Effector memory CD8-positive, alpha-beta T cell (primary cell): ENCODE measurements around the gene CD47.
A peak's percentile ranks its signal among the peaks of the same experiment; 100 is the strongest.

Source experiments
- ATAC-seq: fragments of 150-1000 bp; cut with Tn5 transposase; replicated peaks from 2 replicates; pipeline ENCODE4 v1.10.0; 2021; ENCODE audit warnings: mild to moderate bottlenecking, moderate library complexity
- DNase-seq, 3 experiments: peaks; one replicate each; pipeline ENCODE4 v3.0.0; 2021
- H3K27ac Mint-ChIP-seq, 2 donors: one replicate each; pipeline ENCODE4 v1.8.0; 2022; ENCODE audit warnings: mild to moderate bottlenecking in 2 of 2, mixed read lengths in 2 of 2, moderate library complexity in 2 of 2
- H3K27me3 Mint-ChIP-seq, 2 donors: one replicate each; pipeline ENCODE4 v1.8.0; 2022; ENCODE audit warnings: mixed read lengths in 2 of 2
- H3K36me3 Mint-ChIP-seq: one replicate; pipeline ENCODE4 v1.8.0; 2022; ENCODE audit warnings: mild to moderate bottlenecking, moderate library complexity, mixed read lengths; ENCODE audit not compliant: insufficient read depth
- H3K4me1 Mint-ChIP-seq, 2 donors: one replicate each; pipeline ENCODE4 v1.8.0; 2022; ENCODE audit warnings: low read depth in 2 of 2, mixed read lengths in 2 of 2
- H3K4me3 Mint-ChIP-seq, 2 donors: one replicate each; pipeline ENCODE4 v1.8.0; 2022; ENCODE audit warnings: mild to moderate bottlenecking in 2 of 2, mixed read lengths in 2 of 2, moderate library complexity in 2 of 2
- H3K9me3 Mint-ChIP-seq, 2 donors: one replicate each; pipeline ENCODE4 v1.8.0; 2022; ENCODE audit warnings: mixed read lengths in 2 of 2
- total RNA-seq, 9 experiments: gene quantifications; one replicate each; lab custom pipeline; 2026; lab: John Stamatoyannopoulos, UW

CD47 gene
- 172 to 466 (median 349) reads per million in 9 experiments for total RNA-seq

GRCh38 chr3:108090701-108091497, at the start of gene CD47:
Gene CD47 (minus strand): TSS chr3:108091031. CDS start chr3:108090908, 123 bp downstream.
- Mint-ChIP-seq H3K36me3 (peaks cover 27% of the 10 kb centered on the region), H3K4me3 (no peak within 1 kb of the TSS), H3K27ac (peak within 1 kb of the TSS; percentile 99), H3K4me1 (peaks cover 22% of the 10 kb centered on the region in 2 donors), H3K9me3 (peaks cover 0 to 2% of the 10 kb centered on the region in 2 donors), H3K27me3 (no peaks in the 10 kb centered on the region)
- ATAC-seq (peak; percentile 75), DNase-seq (peak; percentile 96 to 97 (median 96))

DNA sequence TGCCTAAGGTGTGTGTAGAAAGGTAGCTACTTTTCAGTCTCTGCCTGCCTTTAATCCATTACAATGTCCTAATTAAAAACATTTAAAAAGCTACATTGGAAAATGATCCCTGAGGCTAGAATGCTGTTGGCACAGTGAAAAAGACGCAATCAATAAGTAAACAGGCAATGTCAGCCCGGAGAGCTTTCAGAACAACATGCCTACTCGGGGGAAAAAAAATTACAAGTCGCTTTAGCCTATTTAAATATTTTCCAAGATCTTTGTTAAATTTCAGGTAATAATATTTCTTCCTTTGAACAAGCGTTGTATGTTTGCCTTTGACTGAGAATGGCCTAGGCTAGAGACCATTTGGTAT, 46.6 kb upstream of the CD47 start:
- DNase-seq (no peak), ATAC-seq (no peak)
- H3K4me3 Mint-ChIP-seq: no peak overlapping the region

GRCh38 chr3:108136561-108137459, 46.0 kb upstream of the CD47 start:
- no peak for ATAC-seq
- no peak overlapping the region for H3K27ac Mint-ChIP-seq
- peaks cover 19 to 40% of the 10 kb centered on the region in 2 donors for H3K4me1 Mint-ChIP-seq
- no peak for DNase-seq
- no peaks in the 10 kb centered on the region for H3K9me3 Mint-ChIP-seq
- peaks cover 10% of the 10 kb centered on the region for H3K36me3 Mint-ChIP-seq
- H3K4me3 Mint-ChIP-seq: no peak overlapping the region
- no peaks in the 10 kb centered on the region for H3K27me3 Mint-ChIP-seq

More for the DNA sequence above, 46.6 kb upstream of the CD47 start:
- Mint-ChIP-seq H3K4me1 (peaks cover 17 to 36% of the 10 kb centered on the region in 2 donors), H3K36me3 (peaks cover 10% of the 10 kb centered on the region), H3K9me3 (no peaks in the 10 kb centered on the region), H3K27ac (no peak overlapping the region), H3K27me3 (no peaks in the 10 kb centered on the region)

- Mint-ChIP-seq H3K27me3 (no peaks in the 10 kb centered on the region), H3K36me3 (peaks cover 7% of the 10 kb centered on the region), H3K4me3 (peak overlapping the region; percentile 58 to 76), H3K27ac (peak overlapping the region; percentile 41 to 92), H3K9me3 (no peaks in the 10 kb centered on the region), H3K4me1 (peaks cover 23 to 60% of the 10 kb centered on the region in 2 donors)
- peak; percentile 56 for ATAC-seq
- no peak for DNase-seq
Measured at GRCh38 chr3:108134555-108134880, 43.7 kb upstream of the CD47 start.

DNA sequence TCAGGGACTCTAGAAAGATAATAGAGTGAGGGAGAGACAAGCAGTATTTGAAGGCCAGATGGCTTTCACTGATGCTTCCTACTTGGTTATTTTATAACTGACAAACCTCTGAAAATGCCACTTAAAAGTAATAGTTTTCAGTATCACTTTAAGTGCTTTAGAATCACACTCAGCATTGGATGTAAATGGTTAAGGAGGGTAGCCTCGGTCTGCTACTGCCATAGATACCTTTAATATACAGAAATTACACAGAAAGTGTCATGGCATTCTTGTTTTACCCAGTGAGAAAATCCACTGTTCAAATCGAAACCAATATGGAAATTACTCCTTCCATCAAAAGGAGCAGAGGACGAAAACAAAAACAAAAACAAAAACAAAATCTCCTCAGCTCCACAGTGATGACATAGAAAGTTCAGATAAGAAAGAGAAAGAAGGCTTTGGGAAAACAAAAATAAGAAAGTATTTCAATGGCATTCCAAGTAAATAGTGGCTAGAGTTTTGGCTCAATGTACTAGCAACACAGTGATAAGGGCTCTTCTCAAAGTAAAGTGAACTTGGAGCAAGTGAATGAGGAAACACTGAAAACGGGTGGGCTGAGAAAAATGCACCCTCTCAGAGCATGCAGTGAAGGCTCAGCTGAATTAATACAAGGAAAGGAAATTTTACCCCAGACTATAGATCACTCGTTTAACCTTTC, 43.2 kb upstream of the CD47 start:
- no peak for DNase-seq
- peaks cover 22 to 60% of the 10 kb centered on the region in 2 donors for H3K4me1 Mint-ChIP-seq
- no peaks in the 10 kb centered on the region for H3K27me3 Mint-ChIP-seq
- peaks cover 4% of the 10 kb centered on the region for H3K36me3 Mint-ChIP-seq
- peak overlapping the region; percentile 41 to 92 for H3K27ac Mint-ChIP-seq
- H3K4me3 Mint-ChIP-seq: peak overlapping the region; percentile 58 to 76
- ATAC-seq: peak; percentile 41
- no peaks in the 10 kb centered on the region for H3K9me3 Mint-ChIP-seq

- Mint-ChIP-seq H3K36me3 (peaks cover 4% of the 10 kb centered on the region), H3K4me3 (peak overlapping the region; percentile 58 to 76), H3K9me3 (peaks cover 0 to 7% of the 10 kb centered on the region in 2 donors), H3K27ac (peak overlapping the region; percentile 41 to 92), H3K27me3 (no peaks in the 10 kb centered on the region), H3K4me1 (peaks cover 31 to 68% of the 10 kb centered on the region in 2 donors)
- DNase-seq: no peak
- ATAC-seq: no peak
Measured at GRCh38 chr3:108133048-108133369, 42.2 kb upstream of the CD47 start.

DNA sequence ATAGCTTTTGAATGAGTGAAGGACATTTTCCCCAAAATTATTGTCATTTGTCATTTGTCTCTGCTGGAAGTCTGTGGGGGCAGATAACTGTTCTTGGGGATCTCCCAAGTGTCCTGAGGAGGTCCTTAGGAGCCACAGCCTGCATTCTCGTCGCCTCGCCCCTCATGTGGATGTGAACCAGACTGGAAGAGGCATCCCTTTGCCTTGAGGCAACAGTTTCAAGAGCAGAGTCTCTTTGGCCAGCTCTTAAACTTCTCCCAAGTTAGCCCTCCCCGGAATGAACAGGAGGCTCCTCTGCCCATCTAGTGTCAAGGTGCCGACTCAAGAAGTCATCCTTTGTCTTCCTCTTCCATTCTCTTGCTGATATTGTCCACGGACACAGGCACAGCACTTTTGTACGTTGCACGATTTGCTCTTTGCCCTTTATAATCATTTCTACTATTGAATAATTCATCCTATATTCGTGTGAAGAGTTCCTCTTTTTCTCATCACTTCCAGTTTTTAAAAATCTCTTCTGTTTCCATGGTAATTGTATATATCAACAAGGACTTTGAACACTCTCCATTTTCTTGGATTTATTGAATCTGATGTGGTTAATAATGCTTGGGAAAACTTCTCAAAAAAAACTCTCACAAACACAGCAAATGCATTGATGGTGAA, 40.8 kb upstream of the CD47 start:
- Mint-ChIP-seq H3K4me1 (peaks cover 35 to 77% of the 10 kb centered on the region in 2 donors), H3K4me3 (no peak overlapping the region), H3K9me3 (peaks cover 0 to 7% of the 10 kb centered on the region in 2 donors), H3K36me3 (peaks cover 2% of the 10 kb centered on the region), H3K27me3 (no peaks in the 10 kb centered on the region), H3K27ac (peak overlapping the region in 1 of 2 donors; percentile 15)
- ATAC-seq (no peak), DNase-seq (no peak)

DNA sequence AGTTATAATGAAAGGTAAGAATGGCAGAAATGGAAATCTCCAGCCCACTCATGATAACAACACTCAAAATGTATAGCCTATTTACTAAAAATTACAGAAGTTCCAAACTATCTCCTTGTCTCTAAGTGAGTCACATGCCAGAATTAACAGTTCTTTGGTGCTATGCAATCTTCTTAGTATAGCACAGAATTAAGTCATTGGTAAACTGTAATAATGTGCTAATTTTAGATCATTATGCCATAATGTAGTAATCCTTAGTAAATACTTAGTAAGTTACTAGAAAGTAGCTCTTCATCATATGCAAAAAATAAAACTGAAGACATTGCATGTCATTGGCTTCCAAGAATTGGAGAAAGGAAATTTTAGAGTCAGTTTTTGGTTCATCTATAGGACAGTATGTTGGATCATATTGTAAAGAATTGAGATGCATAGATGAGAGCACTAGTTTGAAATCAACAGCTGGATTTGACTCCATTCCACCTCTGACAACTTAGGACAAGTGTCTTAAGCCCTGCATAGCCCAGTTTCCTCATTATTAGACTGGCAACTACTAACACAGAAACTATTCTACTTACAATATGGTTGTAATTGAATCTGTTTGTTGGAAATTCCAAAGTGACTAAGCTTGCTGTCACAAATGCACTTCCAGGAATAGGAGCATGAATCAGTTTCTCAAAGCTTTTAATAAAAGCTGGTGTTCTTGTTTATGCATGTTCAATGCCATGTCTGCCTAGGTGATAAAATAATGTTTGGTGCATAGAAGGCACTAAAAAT, 40.1 kb upstream of the CD47 start:
- Mint-ChIP-seq H3K4me1 (peaks cover 40 to 80% of the 10 kb centered on the region in 2 donors), H3K4me3 (no peak overlapping the region), H3K27me3 (no peaks in the 10 kb centered on the region), H3K9me3 (peaks cover 0 to 7% of the 10 kb centered on the region in 2 donors), H3K36me3 (peaks cover 6% of the 10 kb centered on the region), H3K27ac (peak overlapping the region in 1 of 2 donors; percentile 83)
- no peak for DNase-seq
- ATAC-seq: no peak

GRCh38 chr3:108130236-108130635, 39.4 kb upstream of the CD47 start:
- Mint-ChIP-seq H3K4me3 (no peak overlapping the region), H3K27ac (peak overlapping the region in 1 of 2 donors; percentile 83), H3K27me3 (no peaks in the 10 kb centered on the region), H3K9me3 (peaks cover 0 to 7% of the 10 kb centered on the region in 2 donors), H3K4me1 (peaks cover 47 to 86% of the 10 kb centered on the region in 2 donors), H3K36me3 (peaks cover 12% of the 10 kb centered on the region)
- DNase-seq (no peak), ATAC-seq (no peak)

DNA sequence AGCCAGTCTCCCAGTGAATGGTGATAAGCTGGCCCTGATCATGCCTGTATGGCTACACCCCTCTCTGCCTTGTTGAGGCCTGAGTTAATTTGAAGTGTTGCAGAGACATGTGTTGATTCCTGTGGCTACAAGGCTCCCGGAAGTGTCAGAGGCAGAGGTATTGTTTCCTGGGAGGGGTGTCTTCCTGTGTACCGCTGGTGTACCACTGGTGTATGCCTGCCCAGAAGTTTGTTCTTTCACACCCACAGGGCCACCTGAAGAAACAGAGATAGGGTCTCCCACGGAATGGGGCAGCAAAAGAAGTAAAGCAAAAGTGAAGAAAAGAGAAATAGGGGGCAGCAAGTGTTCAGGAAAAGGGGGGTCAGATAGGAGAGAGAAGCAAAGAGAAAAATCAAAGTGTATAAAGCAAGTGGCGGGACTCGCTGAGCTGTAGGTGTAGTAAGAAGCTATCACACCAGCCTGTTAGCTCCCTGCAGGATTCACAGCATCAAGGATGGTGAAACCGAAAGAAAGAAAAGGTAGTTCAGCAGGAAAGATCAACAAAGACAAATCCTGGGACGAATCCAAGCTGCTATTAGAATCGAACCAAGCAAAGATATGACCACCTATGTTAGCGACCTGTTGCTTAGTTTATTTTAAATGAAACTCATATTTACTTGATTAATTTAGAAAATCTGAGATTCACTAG, 36.6 kb upstream of the CD47 start:
- peak overlapping the region; percentile 78 to 96 for H3K27ac Mint-ChIP-seq
- DNase-seq (peak; percentile 51 to 61 (median 57)), ATAC-seq (peak; percentile 67)
- H3K27me3 Mint-ChIP-seq: no peaks in the 10 kb centered on the region
- H3K9me3 Mint-ChIP-seq: peaks cover 0 to 7% of the 10 kb centered on the region in 2 donors
- peaks cover 52 to 81% of the 10 kb centered on the region in 2 donors for H3K4me1 Mint-ChIP-seq
- peaks cover 18% of the 10 kb centered on the region for H3K36me3 Mint-ChIP-seq
- peak overlapping the region; percentile 64 to 87 for H3K4me3 Mint-ChIP-seq

DNA sequence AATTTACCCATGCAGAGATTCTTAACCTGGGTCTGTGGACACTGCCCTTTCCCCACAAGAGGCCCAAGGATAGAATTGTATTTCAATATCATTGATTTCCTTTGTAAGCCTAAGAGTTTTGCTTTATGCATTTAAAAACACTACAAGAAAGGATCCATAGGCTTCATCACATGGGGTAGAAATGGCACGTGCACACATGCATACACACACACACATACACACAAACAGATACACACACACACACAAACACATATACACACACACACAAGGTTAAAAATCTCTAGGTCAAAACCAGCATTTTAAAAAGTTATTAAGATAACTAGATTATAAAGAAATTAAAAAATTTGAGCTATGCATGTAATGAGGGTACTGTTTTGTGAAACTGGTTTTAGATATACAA, 35.5 kb upstream of the CD47 start:
- H3K36me3 Mint-ChIP-seq: peaks cover 18% of the 10 kb centered on the region

More for the DNA sequence above, 35.5 kb upstream of the CD47 start:
- H3K4me1 Mint-ChIP-seq: peaks cover 50 to 80% of the 10 kb centered on the region in 2 donors
- ATAC-seq (no peak), DNase-seq (no peak)
- peak overlapping the region; percentile 89 to 90 for H3K4me3 Mint-ChIP-seq
- H3K27ac Mint-ChIP-seq: peak overlapping the region; percentile 94 to 99
- H3K27me3 Mint-ChIP-seq: no peaks in the 10 kb centered on the region
- H3K9me3 Mint-ChIP-seq: peaks cover 0 to 7% of the 10 kb centered on the region in 2 donors
